HepG2 (cell line): ENCODE results near the gene CTSW. TPM values are rescaled to one million over a fixed set of nuclear protein-coding genes. Genes with fewer than 3 reads are reported as not detected.

Experiments used
- EEA1 ChIP-seq: sonication (generic); formaldehyde crosslinking; IDR thresholded peaks from 2 replicates; pipeline ENCODE4 v1.5.1; 2020; ENCODE audit warnings: mild to moderate bottlenecking, missing genetic modification reagents, borderline replicate concordance
- ESRRA ChIP-seq: sonication (generic); formaldehyde crosslinking; IDR thresholded peaks from 2 replicates; pipeline ENCODE4 v1.5.1; 2020; ENCODE audit warnings: mild to moderate bottlenecking, low read depth, missing genetic modification reagents
- FOXC1 ChIP-seq: sonication (generic); formaldehyde crosslinking; IDR thresholded peaks from 2 replicates; pipeline ENCODE4 v1.8.0; 2022; ENCODE audit warnings: mild to moderate bottlenecking, missing genetic modification reagents, borderline replicate concordance
- GATA4 ChIP-seq: sonication (generic); IDR thresholded peaks from 2 replicates; pipeline ENCODE4 v1.6.1; 2016; ENCODE audit warnings: antibody characterized with exemption, low read depth, borderline replicate concordance
- GLMP ChIP-seq: sonication (generic); formaldehyde crosslinking; IDR thresholded peaks from 2 replicates; pipeline ENCODE4 v1.9.0; 2021; ENCODE audit warnings: missing genetic modification reagents, mild to moderate bottlenecking, borderline replicate concordance
- HDAC2 ChIP-seq: sonication (generic); formaldehyde crosslinking; IDR thresholded peaks from 2 replicates; pipeline ENCODE4 v1.4.0; 2020; ENCODE audit warnings: missing genetic modification reagents
- HNRNPL ChIP-seq: fragments of 200-400 bp; formaldehyde crosslinking; IDR thresholded peaks from 2 replicates; pipeline ENCODE4 v1.6.1; 2017; ENCODE audit warnings: mild to moderate bottlenecking, low read depth, low read length
- ISL2 ChIP-seq: sonication (generic); formaldehyde crosslinking; IDR thresholded peaks from 2 replicates; pipeline ENCODE4 v1.5.0; 2020; ENCODE audit warnings: missing genetic modification reagents
- JDP2 ChIP-seq: sonication (generic); formaldehyde crosslinking; IDR thresholded peaks from 2 replicates; pipeline ENCODE4 v1.8.1; 2022; ENCODE audit warnings: missing genetic modification reagents, borderline replicate concordance
- MIER2 ChIP-seq: IDR thresholded peaks from 2 replicates; pipeline ENCODE4 v1.6.1; 2016; ENCODE audit warnings: missing biosample characterization, missing genetic modification reagents
- ONECUT2 ChIP-seq: sonication (generic); formaldehyde crosslinking; IDR thresholded peaks from 2 replicates; pipeline ENCODE4 v1.4.0; 2020; ENCODE audit warnings: missing genetic modification reagents
- SSRP1 ChIP-seq: IDR thresholded peaks from 2 replicates; pipeline ENCODE4 v1.6.1; 2016; ENCODE audit warnings: control low read depth
- YEATS4 ChIP-seq: sonication (generic); formaldehyde crosslinking; IDR thresholded peaks from 2 replicates; pipeline ENCODE4 v1.4.0; 2020; ENCODE audit warnings: missing genetic modification reagents, borderline replicate concordance
- ZMYM3 ChIP-seq: sonication (generic); formaldehyde crosslinking; IDR thresholded peaks from 2 replicates; pipeline ENCODE4 v1.5.1; 2020; ENCODE audit warnings: mild to moderate bottlenecking, missing genetic modification reagents
- ZNF430 ChIP-seq: sonication (generic); formaldehyde crosslinking; IDR thresholded peaks from 2 replicates; pipeline ENCODE4 v1.9.0; 2021; ENCODE audit warnings: mild to moderate bottlenecking, missing genetic modification reagents
- ZNF451 ChIP-seq: sonication (generic); formaldehyde crosslinking; IDR thresholded peaks from 2 replicates; pipeline ENCODE4 v1.5.0; 2020; ENCODE audit warnings: mild to moderate bottlenecking, missing genetic modification reagents
- ZNF652 ChIP-seq: IDR thresholded peaks from 2 replicates; pipeline ENCODE4 v1.6.1; 2016; ENCODE audit warnings: low read depth, borderline replicate concordance
- ZNF879 ChIP-seq: sonication (generic); formaldehyde crosslinking; IDR thresholded peaks from 2 replicates; pipeline ENCODE4 v1.8.1; 2023; ENCODE audit warnings: missing genetic modification reagents
- polyA plus RNA-seq, 8 experiments: library from polyadenylated mRNA; depleted of rRNA in 3 of 8; stranded (reverse) in 7 of 8; unstranded in 1 of 8; fragments of >200 nt; fragmentation: Illumina TruSeq in 4 of 8; extraction: Trizol in 4 of 8; gene quantifications; 2 replicates each; pipeline versions ENCODE4 v1.2.1 to v1.2.3, GENCODE V29; 2011 to 2016; ENCODE audit warnings: low read depth in 4 of 8, missing spikeins in 1 of 8, mixed read lengths in 1 of 8; ENCODE audit not compliant: insufficient read depth in 1 of 8
- total RNA-seq, 5 experiments: library from RNA; depleted of rRNA; stranded (reverse); fragments of >200 nt; fragmentation: Illumina TruSeq; extraction: Trizol; gene quantifications; 2 replicates each; pipeline ENCODE4 v1.2.3, GENCODE V29; 2016; ENCODE audit warnings: low read depth in 1 of 5
- TF ChIP-seq, protein P1 (sequence below): IDR thresholded peaks from 2 replicates; pipeline ENCODE4 v1.6.1; 2016; ENCODE audit warnings: mild to moderate bottlenecking
- TF ChIP-seq, protein P2 (sequence below): sonication (generic); formaldehyde crosslinking; IDR thresholded peaks from 2 replicates; pipeline ENCODE4 v1.5.1; 2020; ENCODE audit warnings: missing genetic modification reagents, mild to moderate bottlenecking, borderline replicate concordance
- TF ChIP-seq, protein P3 (sequence below): sonication (generic); IDR thresholded peaks from 2 replicates; pipeline ENCODE4 v1.6.1; 2016; ENCODE audit warnings: low read depth, borderline replicate concordance

Gene CTSW
- total and polyA plus RNA-seq, 2 of the 13 experiments (the other 11 are each of a cell fraction or from before 2014, with no cell fraction given): 0.09 TPM; not detected in 1

GRCh38 chr11:65888163-65888814 is 8.7 kb downstream of the CTSW start, which contains the start of gene FIBP (continued):
- TF ChIP-seq, protein P1, sequence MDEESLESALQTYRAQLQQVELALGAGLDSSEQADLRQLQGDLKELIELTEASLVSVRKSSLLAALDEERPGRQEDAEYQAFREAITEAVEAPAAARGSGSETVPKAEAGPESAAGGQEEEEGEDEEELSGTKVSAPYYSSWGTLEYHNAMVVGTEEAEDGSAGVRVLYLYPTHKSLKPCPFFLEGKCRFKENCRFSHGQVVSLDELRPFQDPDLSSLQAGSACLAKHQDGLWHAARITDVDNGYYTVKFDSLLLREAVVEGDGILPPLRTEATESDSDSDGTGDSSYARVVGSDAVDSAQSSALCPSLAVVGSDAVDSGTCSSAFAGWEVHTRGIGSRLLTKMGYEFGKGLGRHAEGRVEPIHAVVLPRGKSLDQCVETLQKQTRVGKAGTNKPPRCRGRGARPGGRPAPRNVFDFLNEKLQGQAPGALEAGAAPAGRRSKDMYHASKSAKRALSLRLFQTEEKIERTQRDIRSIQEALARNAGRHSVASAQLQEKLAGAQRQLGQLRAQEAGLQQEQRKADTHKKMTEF (CRISPR knock-in tag): peak; percentile 78
- TF ChIP-seq ISL2 (CRISPR knock-in tag): peak; percentile 72
- peak; percentile 85; the same call in 1 of the 2 replicates for TF ChIP-seq YEATS4 (CRISPR knock-in tag)
- peak; percentile 62; the same call in 1 of the 2 replicates for TF ChIP-seq HDAC2 (CRISPR knock-in tag)
- peak; percentile 92 for TF ChIP-seq FOXC1 (CRISPR knock-in tag)
- TF ChIP-seq ESRRA (CRISPR knock-in tag): no peak
- TF ChIP-seq ZNF652 (CRISPR knock-in tag): no peak
- TF ChIP-seq MIER2 (CRISPR knock-in tag): no peak
- TF ChIP-seq ZMYM3 (CRISPR knock-in tag): 0 out of 2 replicates have a peak, but pooled peaks have one; percentile 30
- TF ChIP-seq ONECUT2: no peak
- TF ChIP-seq GLMP (CRISPR knock-in tag): no peak
- TF ChIP-seq SSRP1 (CRISPR knock-in tag): no peak
- TF ChIP-seq ZNF879: no peak
- TF ChIP-seq JDP2 (CRISPR knock-in tag): no peak
- no peak for TF ChIP-seq ZNF451 (CRISPR knock-in tag)
- TF ChIP-seq EEA1 (CRISPR knock-in tag): no peak
- peak; percentile 77; the same call in 1 of the 2 replicates for TF ChIP-seq GATA4
- TF ChIP-seq HNRNPL: no peak
- TF ChIP-seq, protein P2, sequence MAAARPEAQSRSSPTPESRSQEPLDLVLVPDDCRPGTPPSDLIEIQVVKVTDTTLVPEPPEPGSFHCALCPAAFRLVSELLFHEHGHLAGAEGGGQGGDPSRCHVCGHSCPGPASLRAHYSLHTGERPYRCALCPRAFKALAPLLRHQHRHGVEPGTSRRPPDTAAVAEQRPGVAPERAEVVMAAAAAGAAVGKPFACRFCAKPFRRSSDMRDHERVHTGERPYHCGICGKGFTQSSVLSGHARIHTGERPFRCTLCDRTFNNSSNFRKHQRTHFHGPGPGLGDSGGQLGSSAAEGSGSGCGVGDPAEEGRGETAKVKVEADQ (CRISPR knock-in tag): no peak
- TF ChIP-seq, protein P3, sequence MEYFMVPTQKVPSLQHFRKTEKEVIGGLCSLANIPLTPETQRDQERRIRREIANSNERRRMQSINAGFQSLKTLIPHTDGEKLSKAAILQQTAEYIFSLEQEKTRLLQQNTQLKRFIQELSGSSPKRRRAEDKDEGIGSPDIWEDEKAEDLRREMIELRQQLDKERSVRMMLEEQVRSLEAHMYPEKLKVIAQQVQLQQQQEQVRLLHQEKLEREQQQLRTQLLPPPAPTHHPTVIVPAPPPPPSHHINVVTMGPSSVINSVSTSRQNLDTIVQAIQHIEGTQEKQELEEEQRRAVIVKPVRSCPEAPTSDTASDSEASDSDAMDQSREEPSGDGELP: no peak
- TF ChIP-seq ZNF430 (CRISPR knock-in tag): peak; percentile 79
